Stimulated activated CD8-positive, alpha-beta memory T cell treated with anti-CD3 and anti-CD28 coated beads, Interleukin-15, amount 100 ng/mL, for 1 hour (primary cell): Measurements from ENCODE around the gene CAMKK1.
A peak's percentile ranks its signal among the peaks of the same experiment; 100 is the strongest.
"Not testable (repeated sequence)": the region's sequence is repeated elsewhere in the genome, so short reads cannot be mapped to it uniquely, and the experiment has no call there.

Source experiments
- DNase-seq: peaks from one replicate; pipeline ENCODE4 v3.0.0-alpha.2; 2020; ENCODE audit warnings: low read depth

CAMKK1 gene

GRCh38 chr17:3845621-3846436 lies 47.0 kb downstream of the CAMKK1 start, which contains the start of gene NCBP3:
Gene NCBP3, minus strand, starts transcription at chr17:3846246. Its CDS starts 23 bp downstream, at chr17:3846223.
- DNase-seq: peak; percentile 81

- no peak for DNase-seq
These were observed 47.6 kb downstream of the CAMKK1 start for GRCh38 chr17:3845291-3845620.

DNA sequence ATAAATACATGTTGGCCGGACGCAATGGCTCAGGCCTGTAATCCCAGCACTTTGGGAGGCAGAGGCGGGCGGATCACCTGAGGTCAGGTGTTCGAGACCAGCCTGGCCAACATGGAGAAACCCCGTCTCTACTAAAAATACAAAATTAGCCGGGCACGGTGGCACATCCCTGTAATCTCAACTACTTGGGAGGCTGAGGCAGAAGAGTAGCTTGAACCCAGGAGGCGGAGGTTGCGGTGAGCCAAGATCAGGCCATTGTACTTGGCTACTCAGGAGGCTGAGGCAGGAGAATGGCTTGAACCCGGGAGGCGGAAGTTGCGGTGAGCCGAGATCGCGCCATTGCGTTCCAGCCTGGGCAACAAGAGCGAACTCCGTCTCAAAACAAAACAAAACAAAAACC lies 48.3 kb downstream of the CAMKK1 start:
- not testable (repeated sequence) for DNase-seq

GRCh38 chr17:3843935-3844516 lies 48.8 kb downstream of the CAMKK1 start:
- DNase-seq: no peak

DNA sequence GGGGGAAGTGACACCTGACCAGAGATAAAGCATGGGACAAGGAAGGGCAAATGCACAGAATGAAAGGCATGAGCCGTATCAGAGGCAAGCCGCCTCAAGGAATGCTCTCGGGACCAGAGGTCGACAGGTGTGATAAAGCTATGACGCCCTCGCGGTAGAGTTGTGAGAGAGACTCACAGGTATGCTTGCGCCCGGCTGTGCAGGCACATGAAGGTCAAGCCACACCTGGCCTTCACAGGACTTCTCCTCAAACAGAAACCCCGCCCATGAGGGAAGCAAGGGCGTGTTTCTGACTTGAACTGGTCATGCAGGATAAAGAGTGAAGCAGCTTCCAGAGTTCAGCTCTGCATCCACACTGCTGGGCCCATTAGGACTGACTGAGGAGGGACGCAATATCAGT lies 54.6 kb downstream of the CAMKK1 start:
- no peak for DNase-seq

DNA sequence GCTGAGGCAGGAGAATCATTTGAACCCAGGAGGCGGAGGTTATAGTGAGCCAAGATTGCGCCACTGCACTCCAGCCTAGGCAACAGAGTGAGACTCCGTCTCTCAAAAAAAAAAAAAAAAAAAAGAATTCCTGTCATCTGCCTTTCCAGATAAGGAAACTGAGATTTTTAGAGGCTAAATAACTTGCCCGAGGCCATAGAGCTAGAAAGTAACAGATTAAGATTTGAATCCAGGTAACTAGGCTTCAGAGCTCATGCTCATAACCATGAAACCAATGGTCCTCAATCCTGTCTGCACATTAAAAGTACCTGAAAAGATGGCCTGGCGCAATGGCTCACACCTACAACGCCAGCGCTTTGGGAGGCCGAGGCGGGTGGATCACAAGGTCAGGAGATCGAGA lies 56.3 kb downstream of the CAMKK1 start:
- no peak for DNase-seq

GRCh38 chr17:3835410-3836229 lies 57.2 kb downstream of the CAMKK1 start:
- no peak for DNase-seq

- DNase-seq: no peak
These were observed 58.0 kb downstream of the CAMKK1 start for GRCh38 chr17:3834811-3835210.

GRCh38 chr17:3828852-3829232 lies 64.0 kb downstream of the CAMKK1 start:
- no peak for DNase-seq

GRCh38 chr17:3828151-3828851 lies 64.6 kb downstream of the CAMKK1 start:
- DNase-seq: no peak

- DNase-seq: peak; percentile 62
These were observed 65.6 kb downstream of the CAMKK1 start for GRCh38 chr17:3827124-3827773.

DNA sequence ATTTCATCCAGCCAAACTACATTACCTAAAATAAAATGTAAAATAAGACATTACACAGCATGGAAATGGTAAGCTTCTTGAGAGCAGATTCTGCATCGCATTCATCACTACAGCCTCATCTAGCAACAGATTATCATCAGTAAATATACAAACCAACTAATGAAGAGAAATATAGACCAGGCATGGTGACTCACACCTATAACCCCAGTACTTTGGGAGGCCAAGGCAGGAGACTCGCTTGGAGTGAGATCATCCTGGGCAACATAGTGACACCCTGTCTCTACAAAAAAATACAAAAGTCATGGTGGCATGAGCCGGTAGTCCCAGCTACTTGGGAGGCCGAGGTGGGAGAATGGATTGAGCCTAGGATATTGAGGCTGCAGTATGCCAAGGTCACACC lies 66.7 kb downstream of the CAMKK1 start:
- DNase-seq: no peak

GRCh38 chr17:3821101-3821500 lies 71.8 kb downstream of the CAMKK1 start:
- no peak for DNase-seq

DNA sequence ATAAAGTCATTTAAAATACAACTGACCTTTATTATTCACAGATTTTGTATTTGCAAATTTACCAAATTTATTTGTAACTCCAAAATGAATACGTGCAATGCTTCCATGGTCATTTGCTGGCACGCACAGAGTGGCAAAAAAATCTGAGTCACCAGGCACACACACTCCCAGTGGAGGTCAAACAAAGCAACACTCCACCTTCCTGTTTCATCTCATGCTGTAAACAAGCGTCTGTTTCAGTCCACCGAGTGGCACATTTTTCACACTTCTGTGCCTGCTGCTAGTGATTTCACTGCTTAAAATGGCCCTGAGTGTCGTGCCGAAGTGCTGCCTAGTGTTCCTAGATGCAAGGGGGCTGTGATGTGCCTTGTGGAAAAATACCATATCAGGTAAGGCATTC lies 74.1 kb downstream of the CAMKK1 start:
- DNase-seq: no peak

DNA sequence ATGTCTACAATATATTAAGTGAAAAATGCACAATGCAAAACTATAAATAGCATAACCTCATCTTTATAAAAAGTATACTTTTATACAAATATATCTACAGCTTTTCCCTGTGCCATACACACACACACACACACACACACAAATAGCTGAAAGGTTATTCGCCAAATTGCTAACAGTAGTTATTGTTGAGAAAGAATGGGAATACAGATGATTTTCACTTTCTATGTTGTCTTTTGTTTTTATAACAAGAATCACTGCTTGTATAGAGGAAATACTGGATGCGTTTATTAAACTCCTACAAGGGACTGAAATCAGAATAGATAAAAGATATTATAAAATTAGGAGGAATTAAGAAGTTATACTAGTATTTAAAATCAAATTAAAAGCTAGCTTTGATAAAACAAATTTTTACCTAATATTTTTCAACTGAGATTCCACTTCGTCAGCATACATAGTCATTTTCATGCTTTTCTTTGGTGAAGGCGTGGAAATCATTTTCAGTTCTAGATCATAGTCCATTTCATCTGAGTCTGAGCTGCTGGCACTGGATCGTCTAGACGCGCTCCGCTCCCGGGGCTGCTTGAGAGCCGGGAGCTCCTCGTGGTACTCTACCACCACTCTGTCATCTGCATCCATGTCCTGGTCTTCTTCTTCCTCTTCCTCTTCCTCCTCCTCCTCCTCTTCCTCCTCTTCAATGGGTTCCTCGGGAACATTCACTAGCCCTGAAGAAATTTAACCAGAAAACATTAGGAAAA lies 74.8 kb downstream of the CAMKK1 start:
- DNase-seq: no peak

- DNase-seq: no peak
These were observed 76.9 kb downstream of the CAMKK1 start for GRCh38 chr17:3815925-3816324.

DNA sequence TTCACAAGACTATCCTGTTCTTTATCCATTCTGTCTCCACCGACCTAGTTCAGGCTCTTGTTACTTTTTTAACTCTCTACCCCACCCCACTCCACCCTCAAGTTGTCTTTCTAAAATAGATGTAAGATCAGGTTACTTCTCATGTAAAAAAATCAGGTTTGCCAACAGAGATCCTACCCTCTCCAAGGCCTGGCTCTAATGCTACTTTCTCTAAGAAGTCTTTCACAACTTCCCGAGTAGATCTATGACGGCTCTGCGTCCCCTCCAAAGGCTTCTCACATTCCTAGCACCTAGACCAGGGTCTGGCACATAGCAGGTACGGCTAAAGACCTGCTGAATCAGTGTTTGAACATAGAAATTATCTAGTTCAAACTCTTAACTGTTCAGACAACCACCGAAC lies 77.7 kb downstream of the CAMKK1 start:
- DNase-seq: no peak

GRCh38 chr17:3814361-3814760 lies 78.5 kb downstream of the CAMKK1 start:
- no peak for DNase-seq

GRCh38 chr17:3813171-3813570 lies 79.7 kb downstream of the CAMKK1 start:
- no peak for DNase-seq

GRCh38 chr17:3812771-3813170 lies 80.1 kb downstream of the CAMKK1 start:
- DNase-seq: no peak

GRCh38 chr17:3812284-3812683 lies 80.6 kb downstream of the CAMKK1 start:
- DNase-seq: no peak
